Pulmonary artery endothelial cell (primary cell): Measurements from ENCODE around the gene ZNF280D. TPM values are rescaled to one million over a fixed set of nuclear protein-coding genes. Genes with fewer than 3 reads are reported as not detected.
"Not testable (repeated sequence)": the region's sequence is repeated elsewhere in the genome, so short reads cannot be mapped to it uniquely, and the experiment has no call there.

Experiments
- DNase-seq: peaks from one replicate; pipeline ENCODE4 v3.0.0-alpha.2; 2011; ENCODE audit warnings: low read depth, low spot score
- total RNA-seq: library from RNA; depleted of rRNA; stranded (reverse); fragments of >200 nt; gene quantifications from 2 replicates; pipeline ENCODE4 v1.2.3, GENCODE V29; 2014

ZNF280D gene, protein sequence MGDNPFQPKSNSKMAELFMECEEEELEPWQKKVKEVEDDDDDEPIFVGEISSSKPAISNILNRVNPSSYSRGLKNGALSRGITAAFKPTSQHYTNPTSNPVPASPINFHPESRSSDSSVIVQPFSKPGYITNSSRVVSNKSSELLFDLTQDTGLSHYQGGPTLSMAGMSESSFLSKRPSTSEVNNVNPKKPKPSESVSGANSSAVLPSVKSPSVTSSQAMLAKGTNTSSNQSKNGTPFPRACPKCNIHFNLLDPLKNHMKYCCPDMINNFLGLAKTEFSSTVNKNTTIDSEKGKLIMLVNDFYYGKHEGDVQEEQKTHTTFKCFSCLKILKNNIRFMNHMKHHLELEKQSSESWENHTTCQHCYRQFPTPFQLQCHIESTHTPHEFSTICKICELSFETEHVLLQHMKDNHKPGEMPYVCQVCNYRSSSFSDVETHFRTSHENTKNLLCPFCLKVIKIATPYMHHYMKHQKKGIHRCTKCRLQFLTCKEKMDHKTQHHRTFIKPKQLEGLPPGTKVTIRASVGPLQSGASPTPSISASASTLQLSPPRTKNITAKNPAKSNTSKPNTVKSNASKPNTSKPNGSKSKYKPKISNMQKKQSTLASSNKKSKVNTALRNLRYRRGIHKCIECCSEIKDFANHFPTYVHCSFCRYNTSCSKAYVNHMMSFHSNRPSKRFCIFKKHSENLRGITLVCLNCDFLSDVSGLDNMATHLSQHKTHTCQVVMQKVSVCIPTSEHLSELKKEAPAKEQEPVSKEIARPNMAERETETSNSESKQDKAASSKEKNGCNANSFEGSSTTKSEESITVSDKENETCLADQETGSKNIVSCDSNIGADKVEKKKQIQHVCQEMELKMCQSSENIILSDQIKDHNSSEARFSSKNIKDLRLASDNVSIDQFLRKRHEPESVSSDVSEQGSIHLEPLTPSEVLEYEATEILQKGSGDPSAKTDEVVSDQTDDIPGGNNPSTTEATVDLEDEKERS
- 18.7 and 23.4 TPM in 2 replicates for total RNA-seq

DNA sequence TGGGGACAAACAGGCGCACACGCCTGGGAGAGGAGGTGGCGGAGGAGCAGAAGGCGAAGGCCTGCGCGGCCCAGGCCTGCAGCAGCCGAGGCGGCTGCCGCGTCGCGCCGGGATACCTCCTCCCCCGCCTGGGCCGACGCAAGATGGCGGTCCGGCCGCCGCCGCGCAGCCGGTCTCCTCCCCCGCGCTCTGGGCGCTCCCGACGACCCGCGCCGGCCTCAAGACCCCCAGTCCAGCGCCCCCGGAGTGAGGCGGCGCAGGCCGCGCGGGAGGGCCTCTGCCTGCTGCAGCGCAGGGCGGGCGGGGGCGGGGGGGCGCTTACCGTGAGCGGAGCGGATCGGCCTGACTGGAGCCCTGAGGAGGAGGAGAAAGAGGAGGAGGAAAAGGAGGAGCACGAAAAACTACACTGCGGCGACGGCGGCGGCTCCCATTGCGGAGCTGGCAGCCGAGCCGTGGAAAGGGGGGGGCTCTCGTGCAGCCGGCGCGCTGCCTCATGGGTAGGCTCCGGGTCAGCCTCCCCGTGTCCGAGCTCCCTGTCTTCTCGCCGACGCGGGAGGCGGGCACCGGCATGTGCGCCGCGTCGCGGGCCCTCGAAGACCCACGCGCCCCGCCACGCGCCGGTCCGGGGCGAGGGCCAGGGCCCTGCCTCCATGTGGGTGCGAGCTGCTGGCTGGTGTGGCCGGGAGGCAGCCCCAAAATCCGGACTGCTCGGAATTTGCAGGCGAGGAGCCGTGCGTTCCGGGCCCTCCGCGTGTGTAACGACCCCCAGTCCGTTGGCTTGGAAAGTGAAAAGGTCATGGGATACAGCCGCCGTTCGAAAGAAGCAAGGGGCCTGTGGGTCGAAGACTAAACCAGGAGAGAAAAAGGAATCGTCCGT lies at the start of gene ZNF280D:
Gene ZNF280D (minus strand): TSS at position 374 of the 877 bp plus-strand sequence. CDS start 26,400 bp downstream, outside the sequence.
- DNase-seq = peak; percentile 67

DNA sequence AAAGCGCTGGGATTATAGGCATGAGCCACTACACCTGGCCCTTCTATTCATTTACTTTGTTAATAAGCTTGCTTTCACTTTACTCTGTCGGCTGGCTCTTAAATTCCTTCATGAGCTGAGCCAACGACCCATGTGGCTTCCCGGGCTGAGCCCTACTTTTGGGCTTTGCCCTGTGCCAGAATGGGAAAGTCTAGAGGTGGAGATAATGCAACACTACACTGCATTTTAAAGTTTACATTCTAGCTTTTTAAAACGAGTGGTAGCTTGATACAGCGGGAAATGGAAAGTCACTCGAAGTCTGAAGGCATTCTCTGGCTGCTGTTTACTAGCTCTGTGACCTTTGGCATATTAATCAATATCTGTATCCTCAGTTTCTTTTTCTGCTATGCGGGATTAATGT lies 49.0 kb upstream of the ZNF280D start:
- no peak for DNase-seq

DNA sequence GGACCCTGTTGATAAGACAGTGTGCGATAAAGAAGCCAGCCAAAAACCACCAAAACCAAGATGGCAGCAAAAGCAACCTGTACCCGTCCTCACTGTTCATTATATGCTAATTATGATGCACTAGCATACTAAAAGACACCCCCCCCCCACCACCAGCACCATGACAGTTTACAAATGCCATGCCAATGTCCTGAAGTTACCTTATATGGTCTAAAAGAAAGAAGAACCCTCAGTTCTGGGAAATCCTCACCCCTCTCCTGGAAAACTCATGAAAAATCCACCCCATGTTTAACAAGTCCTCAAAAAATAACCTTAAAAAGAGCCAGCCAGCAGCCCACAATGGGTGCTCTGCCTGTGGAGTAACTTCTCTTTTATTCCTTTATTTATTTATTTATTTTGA lies 48.4 kb upstream of the ZNF280D start:
- no peak for DNase-seq

DNA sequence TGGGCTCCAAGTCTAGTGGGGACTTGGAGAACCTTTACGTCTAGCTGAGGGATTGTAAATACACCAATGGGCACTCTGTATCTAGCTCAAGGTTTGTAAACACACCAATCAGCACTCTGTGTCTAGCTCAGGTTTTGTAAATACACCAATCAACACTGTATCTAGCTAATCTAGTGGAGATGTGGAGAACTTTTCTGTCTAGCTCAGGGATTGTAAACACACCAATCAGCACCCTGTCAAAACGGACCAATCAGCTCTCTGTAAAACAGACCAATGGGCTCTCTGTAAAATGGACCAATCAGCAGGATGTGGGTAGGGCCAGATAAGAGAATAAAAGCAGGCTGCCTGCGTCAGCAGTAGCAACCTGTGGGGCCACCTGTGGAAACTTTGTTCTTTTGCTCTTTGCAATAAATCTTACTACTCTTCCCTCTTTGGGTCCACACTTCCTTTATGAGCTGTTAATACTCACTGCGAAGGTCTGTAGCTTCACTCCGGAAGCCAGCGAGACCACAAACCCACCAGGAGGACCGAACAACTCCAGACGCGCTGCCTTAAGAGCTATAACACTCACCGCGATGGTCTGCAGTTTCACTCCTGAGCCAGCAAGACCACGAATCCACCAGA lies 46.9 kb upstream of the ZNF280D start:
- not testable (repeated sequence) for DNase-seq

DNA sequence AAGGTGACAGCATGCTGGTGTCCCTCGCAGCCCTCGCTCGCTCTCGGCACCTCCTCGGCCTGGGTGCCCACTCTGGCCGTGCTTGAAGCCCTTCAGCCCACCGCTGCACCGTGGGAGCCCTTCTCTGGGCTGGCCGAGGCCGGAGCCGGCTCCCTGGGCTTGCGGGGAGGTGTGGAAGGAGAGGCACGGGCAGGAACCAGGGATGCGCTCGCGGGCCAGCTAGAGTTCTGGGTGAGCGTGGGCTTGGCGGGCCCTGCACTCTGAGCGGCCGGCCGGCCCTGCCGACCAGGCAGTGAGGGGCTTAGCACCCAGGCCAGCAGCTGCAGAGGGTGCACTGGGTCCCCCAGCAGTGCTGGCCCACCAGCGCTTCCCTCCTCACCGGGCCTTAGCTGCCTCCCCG lies 46.1 kb upstream of the ZNF280D start:
- not testable (repeated sequence) for DNase-seq

DNA sequence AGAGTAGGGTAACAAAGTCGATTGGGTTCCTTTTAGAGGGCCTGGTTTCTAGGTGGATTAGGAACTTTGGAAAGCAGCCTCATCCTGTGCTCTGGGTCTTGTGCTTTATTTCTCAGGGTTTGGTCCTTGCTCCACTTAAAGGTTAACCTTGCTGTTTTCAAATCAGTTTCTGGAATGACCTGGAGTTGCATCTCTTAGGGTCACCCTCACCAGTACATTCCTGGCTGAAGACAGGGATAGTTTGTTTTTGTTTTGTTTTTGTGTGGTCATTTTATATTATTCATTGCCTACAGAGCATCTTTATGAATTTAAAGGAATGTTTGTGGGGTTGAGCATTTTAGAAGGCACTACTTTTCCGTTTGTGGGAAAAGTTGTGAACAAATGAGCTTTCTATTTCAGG lies 45.5 kb upstream of the ZNF280D start:
- DNase-seq = no peak

DNA sequence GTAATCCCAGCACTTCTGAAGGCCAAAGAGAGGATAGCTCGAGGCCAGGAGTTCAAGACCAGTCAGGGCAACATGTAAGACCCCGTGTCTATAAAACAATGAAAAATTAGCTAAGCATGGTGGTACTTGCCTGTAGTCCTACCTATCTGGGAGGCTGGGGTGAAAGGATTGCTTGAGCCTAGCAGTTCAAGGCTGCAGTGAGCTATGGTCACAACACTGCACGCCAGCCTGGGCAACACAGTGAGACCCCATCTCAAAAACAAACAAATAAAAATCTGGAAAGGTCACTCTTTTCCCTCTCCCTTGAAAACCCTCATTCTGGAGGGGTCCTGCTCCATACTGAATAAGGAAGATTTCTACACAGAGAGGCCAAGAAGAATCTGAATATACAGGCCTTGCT lies 43.5 kb upstream of the ZNF280D start:
- DNase-seq = no peak

DNA sequence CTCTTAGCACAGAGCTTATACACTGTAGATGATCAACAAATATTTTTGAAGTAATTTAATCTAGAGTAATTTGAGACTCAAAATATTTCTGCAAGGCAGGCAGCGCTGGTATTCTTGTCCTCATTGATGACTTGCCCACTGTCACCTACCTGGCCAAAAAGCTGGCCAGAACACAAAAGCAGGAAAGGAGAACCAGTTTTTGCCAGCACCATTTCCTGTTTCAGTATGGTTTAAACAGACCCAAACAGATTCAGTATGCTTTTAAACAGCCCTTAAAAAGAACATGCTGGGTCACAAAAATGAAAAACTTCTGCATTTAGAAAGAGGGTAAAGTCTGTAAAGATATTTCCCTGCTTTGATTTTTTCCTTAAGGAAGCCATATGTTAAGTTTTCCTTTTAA lies 42.3 kb upstream of the ZNF280D start:
- DNase-seq = no peak

DNA sequence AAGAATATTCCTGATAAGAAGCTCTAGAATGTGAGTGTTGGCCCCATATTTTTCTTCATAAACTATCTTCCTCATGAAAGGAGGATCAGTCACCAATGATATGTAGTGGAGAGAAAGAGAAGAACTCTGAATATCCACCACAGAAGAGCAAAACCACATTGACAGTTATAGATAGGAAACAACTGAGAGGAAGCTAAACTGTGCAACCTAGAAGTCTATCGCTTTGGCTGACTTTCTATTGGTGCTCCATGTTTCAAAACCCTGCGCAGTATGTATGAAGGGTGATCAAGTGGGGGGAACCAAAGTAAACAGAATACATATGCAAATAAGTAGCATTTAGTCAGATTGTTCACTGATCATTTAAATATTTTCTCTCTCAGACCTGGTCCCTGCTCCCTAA lies 41.0 kb upstream of the ZNF280D start:
- no peak for DNase-seq

DNA sequence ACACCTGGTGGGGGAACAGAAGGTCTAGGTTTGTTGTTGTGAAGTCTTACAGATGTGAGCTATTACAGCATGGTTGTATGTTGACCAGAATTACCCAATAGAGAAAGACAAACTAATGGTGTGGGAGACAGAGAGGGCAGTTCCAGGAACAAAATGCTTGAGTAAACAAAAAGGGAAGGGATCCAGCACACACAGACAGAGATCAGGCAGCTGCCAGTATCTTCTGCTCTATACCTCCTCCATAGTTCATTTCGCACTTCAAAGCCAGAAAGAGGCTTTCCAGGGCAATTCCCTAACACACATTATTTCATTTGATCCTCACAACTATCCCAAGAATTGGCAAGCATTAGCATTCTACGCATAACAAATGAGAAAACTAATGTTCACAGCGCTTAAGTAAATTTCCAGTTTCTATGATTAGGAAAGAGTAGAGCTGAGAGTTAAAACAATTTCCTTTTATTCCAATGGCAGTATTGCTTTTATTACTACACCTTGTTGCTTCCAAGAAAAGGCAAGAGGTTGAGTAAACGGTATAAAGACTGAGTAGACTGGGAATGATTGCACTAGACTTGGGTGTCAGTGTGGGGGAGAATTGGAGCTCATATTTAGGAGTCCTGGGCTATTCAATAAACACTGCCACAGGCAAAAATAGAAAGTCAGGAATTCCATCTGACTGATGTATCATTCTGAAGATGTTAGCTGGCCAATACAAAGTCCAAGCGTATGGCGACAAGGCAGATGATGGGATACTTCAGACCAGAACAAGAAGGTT lies 39.7 kb upstream of the ZNF280D start:
- DNase-seq = no peak

DNA sequence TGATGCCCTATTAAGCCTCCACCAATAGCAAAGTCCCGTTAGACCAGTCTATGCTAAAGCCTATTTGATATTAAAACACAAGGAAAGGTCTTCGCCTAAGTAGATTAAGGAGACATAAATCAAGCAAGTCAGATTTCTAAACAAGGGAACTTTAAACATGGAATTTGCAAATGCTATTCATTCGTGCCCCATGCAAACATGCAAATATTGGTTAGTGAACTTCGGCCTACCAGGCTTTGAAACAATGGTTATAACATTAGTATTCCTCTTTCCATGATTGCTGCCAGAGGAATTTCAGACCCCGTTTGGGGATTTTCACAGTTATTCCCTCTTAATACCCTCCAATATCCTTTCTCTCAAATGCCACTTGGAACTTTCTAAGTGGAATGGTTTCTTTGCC lies 36.9 kb upstream of the ZNF280D start:
- no peak for DNase-seq

DNA sequence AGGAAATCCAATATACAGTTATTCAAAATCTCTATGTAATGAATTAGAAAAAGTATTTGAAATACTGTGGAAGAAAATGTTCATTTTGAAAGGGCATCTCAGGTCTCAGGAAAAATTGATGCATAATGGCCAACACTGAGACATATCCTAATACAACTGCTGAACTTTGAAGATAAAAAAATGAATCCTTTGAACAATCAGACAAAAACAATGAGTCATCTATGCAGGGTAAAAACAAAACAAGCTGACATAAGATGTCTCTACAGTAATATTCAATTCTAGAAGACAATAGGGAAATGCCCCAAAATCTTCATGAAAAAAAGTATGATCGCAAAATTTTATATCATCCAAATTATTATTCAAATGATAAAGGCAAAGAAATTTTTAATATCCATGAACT lies 34.0 kb upstream of the ZNF280D start:
- peak; percentile 53 for DNase-seq

DNA sequence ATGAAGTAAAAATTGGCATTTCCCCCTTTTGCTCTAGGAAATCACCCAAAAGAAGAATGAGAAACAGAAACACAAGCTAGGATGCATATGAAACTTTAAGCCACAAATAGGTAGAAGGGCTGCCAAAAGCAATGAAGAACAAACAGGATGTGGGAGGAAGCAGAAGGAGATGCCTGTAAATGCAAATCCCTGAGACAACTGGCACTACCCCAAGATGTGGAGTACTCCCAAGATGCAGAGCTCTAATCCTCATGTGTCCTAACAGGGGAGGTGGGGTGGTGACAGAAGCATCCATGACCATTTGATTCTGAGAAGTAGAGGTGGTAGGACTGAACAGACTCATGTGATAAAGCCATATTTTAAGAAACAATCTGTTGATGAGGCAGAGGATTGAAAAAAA lies 31.9 kb upstream of the ZNF280D start:
- DNase-seq = peak; percentile 83

DNA sequence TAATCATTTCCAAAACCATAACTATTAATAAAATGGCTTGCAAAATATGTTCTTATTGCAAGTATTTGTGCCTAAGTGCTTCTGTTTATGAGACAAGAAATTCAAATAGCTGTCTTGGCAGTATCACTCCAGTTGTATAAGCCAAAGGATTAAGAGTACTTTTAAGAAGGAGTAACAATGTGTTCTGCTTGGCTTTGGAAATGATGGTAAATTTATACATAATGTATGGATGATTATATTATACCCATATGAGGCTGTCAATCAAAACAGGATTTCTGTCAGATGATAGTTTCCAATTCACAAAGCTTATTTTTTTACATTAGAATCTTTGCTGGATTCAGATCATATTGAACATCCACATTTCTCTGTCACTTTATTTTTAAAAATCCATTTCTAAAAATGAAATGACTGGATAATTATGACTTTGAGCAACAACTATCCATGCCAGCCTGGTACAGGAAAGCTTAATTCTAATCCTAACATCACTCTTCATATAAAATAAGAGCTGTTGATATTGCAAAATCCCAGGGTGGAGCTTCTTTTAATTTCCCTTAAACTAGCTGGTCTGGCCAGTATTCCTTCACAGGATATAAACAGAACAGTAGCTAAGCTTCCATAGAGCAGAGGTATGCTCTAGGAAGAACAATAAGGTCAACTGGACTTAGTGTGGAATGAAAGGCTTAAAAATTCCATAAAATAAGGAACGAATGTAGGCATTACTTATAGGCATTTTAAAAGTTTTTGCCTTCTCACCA lies 30.0 kb upstream of the ZNF280D start:
- peak; percentile 15 for DNase-seq

DNA sequence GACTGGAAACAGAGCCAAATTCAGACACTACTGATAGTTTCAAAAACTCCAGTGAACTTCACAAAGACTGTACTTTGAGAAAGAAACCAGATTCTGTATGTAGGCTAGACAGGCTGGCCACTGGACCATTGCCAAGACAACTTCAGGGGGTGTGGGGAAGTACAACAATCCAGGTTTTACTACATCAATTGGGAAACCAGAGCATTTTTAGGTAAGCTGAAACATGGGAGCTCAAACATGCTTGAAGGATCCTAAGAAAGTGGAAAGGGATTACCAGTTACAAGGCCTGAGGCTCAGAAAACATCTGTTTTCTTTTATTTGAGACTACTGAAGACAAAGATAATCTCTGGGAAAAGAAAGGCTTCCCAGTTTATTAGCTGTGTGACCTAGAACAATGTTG lies 26.9 kb upstream of the ZNF280D start:
- DNase-seq = no peak

DNA sequence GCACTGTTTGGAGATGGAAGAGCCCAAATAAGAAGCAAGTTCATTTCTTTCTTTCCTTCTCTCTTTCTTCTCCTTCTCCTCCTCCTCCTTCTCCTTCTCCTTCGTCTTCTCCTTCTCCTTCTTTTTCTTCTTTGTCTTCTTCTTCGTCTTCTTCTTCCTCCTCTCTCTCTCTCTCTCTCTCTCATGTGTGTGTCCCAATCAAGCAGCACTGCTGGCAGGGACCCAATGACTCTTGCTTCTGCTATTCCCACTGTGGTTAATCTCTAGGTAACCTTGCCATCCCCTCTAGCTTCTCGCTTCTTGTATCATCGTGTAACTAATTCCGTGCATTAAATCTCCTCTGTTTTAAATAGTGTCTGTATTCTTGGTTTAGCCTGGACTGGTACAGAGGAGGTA lies 26.1 kb upstream of the ZNF280D start:
- DNase-seq = no peak

DNA sequence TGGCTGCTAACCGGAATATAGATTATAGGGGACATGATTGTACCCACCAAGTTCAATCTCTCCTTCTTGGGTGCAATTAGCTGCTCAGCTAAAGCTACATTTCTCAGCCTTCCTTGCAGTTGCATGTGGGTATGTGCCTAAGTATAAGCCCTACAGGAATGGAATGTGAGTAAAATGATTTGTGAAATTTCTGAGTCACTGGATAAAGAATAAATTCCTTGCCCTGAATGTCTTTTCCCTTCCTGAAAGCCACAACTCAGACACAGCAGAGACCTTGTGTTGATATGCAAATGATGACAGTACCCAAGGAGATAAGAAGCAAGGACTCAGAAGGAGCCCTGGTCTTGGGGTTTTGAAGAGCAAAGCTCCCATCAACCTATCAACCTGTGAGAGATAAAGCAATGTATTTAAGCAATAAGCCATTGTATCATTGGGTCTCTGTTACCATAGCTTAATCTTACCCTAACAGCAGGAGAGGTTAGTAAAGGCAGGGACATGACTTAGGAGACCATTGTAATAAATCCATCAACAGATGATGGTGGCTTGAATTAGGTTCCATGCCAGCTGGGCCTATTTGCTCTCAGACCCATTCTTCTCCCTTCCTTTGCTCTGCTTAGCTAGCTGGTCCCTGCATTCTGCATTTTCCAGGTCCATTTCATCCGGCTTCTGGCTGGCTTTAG lies 25.6 kb upstream of the ZNF280D start:
- DNase-seq = no peak

DNA sequence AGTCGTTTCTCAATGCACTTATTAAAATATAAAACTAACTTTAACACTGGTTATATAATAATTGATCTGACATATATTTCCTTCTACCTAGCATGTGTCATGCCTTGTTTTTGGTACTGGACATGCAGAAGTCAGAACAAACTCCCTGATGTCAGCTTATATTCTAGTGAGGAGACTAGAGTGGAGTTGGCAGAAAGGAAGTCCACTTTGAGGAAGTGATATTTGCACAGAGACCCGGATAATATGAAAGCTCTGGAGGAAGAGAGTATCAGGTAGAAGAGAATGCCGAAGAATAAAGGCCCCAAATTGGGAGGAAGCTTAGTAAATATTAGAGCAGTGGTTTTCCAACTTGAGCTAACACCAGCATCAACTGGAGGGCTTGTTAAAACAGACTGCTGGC lies 24.6 kb upstream of the ZNF280D start:
- DNase-seq = no peak
